HG02610 (cell line): ENCODE measurements around the gene TBCCD1.

Source experiments
- ATAC-seq: cut with Tn5 transposase; IDR thresholded peaks from one replicate; pipeline ENCODE4 v1.9.1; 2021; ENCODE audit warnings: mild to moderate bottlenecking, moderate library complexity; ENCODE audit not compliant: unreplicated experiment

Gene TBCCD1

DNA sequence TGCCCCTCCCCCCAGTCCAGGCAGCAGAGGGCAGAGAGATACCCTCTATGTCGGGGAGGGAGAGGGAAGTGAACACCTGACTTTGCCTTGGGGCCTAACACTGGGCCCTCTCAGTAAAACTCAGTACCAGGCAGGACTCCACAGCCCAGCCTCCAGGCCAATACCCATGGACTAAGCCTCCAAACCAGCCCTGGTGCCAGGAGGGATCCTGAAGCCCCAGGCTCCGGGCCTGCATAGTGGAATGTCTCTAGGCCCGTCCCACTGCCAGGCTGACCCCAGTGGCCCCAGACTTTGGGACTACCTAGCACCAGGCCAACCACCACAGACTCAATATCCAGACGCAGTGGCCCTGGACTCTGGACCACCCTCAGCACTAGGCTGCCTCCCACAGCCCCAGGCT is 69.5 kb downstream of the TBCCD1 start:
- ATAC-seq: no peak

DNA sequence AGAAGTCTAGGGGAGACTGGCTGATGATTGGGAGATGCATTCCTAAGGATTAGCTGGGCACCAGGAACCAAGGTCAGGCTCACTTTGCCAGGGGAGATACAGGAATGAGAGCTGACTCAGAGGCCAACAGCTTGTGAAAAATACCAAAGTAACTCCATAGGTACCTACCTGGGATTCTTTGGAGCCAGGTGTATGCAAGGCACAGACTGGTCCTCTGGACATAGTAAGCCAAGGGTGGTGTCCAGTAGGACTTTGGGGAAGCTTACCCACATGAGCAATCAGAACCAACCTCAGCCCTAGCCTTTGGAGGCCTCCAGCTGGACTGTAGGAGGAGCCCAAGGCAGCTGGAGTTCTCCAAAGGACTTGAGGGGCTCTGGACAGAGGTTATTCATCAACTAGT is 70.5 kb downstream of the TBCCD1 start:
- ATAC-seq: no peak
